SU-DHL-6 (cell line): ENCODE data around the gene GPR15.

Source experiments
- CTCF ChIP-seq: fragments of 200-600 bp; sonication (generic); IDR thresholded peaks from one replicate; pipeline ENCODE4 v1.5.1; 2017; ENCODE audit warnings: antibody characterized with exemption, mild to moderate bottlenecking, low read length, moderate library complexity; ENCODE audit not compliant: insufficient read depth, poor library complexity, severe bottlenecking
- EZH2phosphoT487 ChIP-seq: fragments of 200-600 bp; sonication (generic), shearing (Covaris generic); conservative IDR thresholded peaks from 2 replicates; pipeline ENCODE4 v1.6.1; 2018; ENCODE audit warnings: mild to moderate bottlenecking, antibody characterized with exemption, low read length, moderate library complexity, mixed read lengths

GRCh38 chr3:98528474-98529346 lies 3.1 kb upstream of the GPR15 start:
- TF ChIP-seq CTCF (no peak), EZH2phosphoT487 (no peak)
